Posterior vena cava (tissue), 2 donors: Measurements from ENCODE around the gene NR2F1. TPM values are rescaled to one million over a fixed set of nuclear protein-coding genes. Genes with fewer than 3 reads are reported as not detected.

Experiments
- DNase-seq: peaks from one replicate; pipeline ENCODE4 v3.0.0-alpha.2; 2020; ENCODE audit warnings: low spot score
- intact Hi-C, 2 donors: fragments of 100-400 bp; cut with DNase I; formaldehyde crosslinking; loops; one replicate each; pipeline versions ENCODE4 v1.14.1 to v1.14.2; 2022 to 2023
- total RNA-seq, 2 donors: library from RNA; stranded (reverse); fragmentation: NEBNext Ultra II Directional; extraction: Animal tissue kit (Norgen Biotek cat#: 25700); gene quantifications; one replicate each; pipeline ENCODE4 v1.2.1, GENCODE V29; 2021
- donor health status: DM: yes; HTN: yes; CAD: no.
- donor health status: DM: yes; HTN: yes; CAD: no.

The NR2F1 gene
- total RNA-seq, 2 donors from 2014 or later = 31.5 to 41.7 TPM

- no peak for DNase-seq
These were observed 7.3 kb upstream of the NR2F1 start for GRCh38 chr5:93575461-93576414.

GRCh38 chr5:93576994-93577853 is 5.8 kb upstream of the NR2F1 start:
- intact Hi-C loops = loop anchor here in 1 of 2 donors (10.0 kb wide), 1 partner anchor 492 kb away; no protein-coding TSS in a partner anchor
- DNase-seq = no peak

More at GRCh38 chr5:93575461-93576414, 7.3 kb upstream of the NR2F1 start:
- intact Hi-C loops = loop anchor here in 1 of 2 donors (10.0 kb wide), 1 partner anchor 491 kb away; no protein-coding TSS in a partner anchor

DNA sequence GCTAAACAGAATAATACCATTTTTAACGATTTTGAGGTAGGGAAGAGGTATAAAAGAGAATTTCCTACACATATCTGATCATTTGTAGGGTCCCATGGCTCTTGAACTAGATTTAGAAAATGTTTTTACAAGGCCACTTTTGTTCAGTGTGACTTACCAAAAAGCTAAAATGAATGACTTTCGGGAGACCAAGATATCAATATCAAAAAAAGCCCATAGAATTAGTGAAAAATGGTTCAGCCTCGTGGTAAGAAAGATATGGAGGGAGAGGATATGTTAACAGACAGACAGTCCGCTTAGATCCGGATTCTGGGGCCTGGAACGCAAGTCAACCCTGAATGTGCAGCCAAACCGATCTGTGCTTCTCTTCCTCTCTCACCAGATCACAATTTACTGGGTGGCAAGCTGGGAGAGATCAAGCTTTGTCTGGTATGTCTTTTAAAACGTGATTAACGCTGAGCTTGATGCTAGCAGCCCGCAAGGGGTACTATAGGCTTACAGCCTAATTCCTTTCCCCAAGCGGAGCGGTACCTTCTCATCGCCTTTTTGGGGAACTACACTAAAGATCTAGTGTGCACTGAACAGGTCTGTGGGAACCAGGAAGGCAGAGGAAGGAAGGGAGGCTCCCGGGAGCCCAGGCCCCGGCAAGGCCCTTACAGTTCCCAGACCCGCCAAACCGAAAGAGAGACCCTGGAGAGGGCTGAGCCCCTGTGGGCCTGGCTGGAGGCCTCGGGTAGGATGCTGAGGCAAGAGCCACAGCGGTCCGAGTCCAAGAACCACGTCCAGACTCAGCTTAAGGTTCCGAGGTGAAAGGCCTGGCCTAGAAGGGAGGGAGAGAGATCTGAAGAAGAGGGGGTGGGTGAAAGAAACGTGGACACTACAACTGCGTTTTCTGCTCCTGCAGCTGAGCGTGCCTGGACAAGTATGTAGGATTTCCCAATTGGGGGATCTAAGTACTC is 4.9 kb upstream of the NR2F1 start:
- DNase-seq = no peak

DNA sequence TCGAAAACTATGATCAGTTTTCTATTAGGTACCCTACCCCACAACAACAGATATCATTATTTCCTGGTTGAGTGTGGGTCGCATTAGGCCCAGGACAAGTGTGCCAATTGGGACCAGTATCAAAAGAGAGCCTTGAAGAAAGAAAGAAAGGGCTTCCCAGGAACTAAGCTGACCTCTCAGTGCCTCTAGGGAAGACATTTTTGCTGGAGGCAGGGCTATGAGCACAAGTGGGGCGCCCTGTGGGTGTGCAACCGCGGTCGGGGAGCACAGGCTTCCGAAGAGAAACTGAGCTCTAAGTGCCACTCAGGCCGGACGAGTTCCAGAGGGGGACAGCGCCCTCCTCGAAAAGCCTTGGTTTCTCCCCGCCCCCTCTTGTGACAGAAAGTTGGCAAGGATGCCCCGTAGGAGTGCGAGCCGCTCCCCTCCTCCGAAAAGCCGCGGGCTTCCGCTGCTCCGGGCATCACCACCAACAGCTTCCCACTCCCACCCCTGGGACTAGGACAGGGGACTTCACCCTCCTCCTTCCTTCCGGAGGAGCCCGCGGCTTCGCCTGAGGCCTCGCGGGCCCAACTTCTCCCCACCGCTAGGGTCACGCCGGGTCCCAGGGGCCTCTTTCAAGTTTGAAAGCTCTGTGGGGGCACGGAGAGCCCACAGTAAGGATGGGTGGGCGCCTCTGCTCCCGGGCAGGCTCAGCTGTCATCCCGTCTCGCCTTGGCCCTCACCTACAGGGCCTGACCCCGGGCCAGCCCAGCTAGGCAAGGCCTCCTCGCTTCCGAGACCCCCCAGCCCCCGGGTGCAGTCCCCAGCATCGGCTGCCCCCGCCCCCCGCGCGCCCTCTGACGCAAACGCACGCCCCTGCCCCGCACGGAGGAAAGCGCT is 4.0 kb upstream of the NR2F1 start:
- intact Hi-C loops = loop anchor here in 1 of 2 donors (10.0 kb wide), 1 partner anchor 494 kb away; no protein-coding TSS in a partner anchor
- DNase-seq = peak; percentile 89

More for the DNA sequence above, 4.9 kb upstream of the NR2F1 start:
- intact Hi-C loops = loop anchor here in 1 of 2 donors (10.0 kb wide), 1 partner anchor 493 kb away; no protein-coding TSS in a partner anchor

GRCh38 chr5:93579692-93580062 is 3.3 kb upstream of the NR2F1 start:
- no peak for DNase-seq
- intact Hi-C loops = loop anchor here in 1 of 2 donors (10.0 kb wide), 1 partner anchor 495 kb away; no protein-coding TSS in a partner anchor

DNA sequence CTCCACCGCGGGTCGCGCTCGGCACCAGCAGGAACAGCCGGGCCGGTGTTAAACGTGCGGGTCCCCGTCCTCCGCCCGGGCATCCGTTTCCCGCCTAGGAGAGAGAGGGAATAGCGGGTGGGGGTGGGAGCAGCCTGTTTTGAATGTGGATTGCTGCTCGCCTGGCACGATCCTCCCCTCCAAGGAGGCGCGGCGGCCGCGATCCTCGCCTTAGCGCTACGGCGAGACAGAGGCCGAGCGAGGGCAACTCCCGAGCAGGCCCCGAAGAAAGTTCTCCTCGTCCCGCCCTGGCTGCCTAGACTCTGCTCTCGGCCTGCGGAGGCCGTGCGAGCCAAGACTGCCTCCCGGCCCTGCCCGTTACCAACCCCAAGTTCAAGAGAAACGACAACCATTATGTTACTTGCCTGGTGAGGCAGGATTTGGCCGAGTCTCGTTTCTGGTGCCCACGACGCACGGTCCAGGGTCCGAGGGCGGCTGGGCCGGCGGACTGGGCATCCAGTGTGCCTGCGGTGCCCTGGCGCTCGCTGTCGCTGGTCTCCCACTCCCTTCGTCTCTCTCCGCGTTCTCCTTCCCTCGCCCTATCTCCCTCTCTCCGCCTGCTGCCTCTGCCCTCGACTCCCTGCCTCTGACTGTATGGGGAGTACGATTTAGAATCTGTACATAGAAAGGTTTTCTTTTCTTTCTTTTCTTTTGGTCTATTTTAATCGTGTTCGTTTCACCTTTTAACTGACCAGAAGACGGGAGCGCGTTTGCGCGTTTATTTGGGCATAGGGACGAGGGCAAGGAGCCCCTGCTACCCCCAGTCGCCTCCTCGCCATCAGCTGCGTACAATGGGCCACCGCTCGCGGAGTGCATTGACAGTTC is 2.7 kb upstream of the NR2F1 start:
- intact Hi-C loops = no loop called here

GRCh38 chr5:93580927-93581445 is 2.0 kb upstream of the NR2F1 start, which contains the start of gene NR2F1-AS1:
Gene NR2F1-AS1 (minus strand): TSS chr5:93581219.
- no peak for DNase-seq
- intact Hi-C loops = no loop called here

More for the DNA sequence above, 2.7 kb upstream of the NR2F1 start:
- DNase-seq = no peak

GRCh38 chr5:93582167-93582462 is 907 bp upstream of the NR2F1 start:
- intact Hi-C loops = no loop called here
- DNase-seq = no peak

DNA sequence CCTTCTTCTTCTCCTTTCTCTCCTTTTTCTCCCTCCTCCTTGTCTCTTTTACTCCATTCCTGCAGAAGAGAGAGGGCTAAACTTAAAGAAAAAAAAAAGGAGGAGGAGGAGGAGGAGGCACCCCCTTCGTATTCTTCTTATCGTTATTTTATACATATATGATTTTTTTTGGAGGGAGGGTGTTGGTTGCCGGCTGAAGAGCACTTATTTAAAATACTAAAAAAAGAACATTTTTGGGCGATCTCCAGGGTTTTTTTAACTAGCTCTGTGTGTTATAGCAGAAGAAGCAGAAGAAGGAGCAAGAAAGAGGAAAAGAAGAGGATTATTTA is 381 bp downstream of the NR2F1 start:
- intact Hi-C loops = no loop called here
- DNase-seq = no peak

DNA sequence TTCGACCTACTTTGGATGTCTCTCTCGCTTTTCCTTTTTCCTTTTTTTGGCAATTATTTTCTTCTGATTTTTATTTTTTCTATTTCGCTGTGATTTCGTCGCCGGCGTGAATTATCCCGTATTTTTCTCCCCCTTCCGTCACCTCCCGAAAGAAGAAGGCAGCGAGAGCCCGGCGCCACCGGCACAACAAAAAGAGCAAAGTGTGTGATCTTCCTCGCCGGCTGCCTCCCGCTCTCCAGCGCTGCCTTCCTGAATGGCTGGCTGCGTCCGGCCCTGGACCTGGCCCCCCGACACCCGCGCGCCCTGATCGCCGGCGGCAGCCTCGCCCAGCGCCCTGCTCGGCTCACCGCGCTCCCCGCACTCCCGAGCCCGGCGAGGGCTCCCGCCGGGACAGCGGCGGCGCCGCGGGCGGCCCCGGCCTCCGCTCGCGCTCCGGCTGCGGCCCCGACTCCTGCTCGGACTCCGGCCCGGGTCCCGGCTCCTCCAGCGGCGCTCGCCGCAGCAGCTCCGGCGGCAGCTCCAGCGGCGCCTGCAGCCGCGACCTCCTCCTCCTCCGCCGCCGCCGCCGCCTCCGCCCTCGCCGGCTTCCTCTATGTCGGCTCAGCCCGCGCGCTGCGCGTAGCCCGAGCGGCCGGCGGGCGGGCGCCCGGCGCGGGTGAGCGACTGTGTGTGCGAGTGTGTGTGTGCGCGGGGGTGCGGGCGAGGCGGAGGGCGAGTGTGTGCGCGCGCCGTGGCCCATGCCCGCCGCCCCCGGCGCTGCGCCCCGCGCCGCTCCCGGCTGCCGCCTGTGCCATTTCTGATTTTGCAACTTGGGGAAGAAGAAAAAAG is 960 bp downstream of the NR2F1 start:
- intact Hi-C loops = no loop called here
- DNase-seq = no peak

DNA sequence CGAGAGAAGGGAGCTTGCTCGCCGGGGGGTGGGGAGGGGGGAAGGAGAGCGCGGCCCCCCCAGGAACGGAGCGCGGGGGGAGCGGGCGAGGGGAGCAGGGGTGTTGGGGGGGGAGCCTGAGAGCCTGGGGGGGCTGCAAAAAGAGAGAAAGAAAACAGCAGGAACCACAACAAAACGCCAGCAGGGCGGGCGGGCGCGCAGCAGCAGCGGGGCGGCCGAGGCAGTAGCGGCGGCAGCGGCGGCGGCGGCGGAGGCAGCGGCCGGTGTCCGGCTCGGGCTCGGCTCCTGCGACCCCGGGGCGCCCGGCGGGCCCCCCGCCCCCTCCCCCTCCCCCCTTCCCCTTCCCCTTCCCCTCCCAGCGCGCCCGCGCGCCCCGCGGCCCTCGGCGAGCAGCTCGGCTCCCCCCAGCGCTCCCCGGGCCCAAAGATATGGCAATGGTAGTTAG is 1.6 kb downstream of the NR2F1 start:
- intact Hi-C loops = no loop called here
- no peak for DNase-seq

DNA sequence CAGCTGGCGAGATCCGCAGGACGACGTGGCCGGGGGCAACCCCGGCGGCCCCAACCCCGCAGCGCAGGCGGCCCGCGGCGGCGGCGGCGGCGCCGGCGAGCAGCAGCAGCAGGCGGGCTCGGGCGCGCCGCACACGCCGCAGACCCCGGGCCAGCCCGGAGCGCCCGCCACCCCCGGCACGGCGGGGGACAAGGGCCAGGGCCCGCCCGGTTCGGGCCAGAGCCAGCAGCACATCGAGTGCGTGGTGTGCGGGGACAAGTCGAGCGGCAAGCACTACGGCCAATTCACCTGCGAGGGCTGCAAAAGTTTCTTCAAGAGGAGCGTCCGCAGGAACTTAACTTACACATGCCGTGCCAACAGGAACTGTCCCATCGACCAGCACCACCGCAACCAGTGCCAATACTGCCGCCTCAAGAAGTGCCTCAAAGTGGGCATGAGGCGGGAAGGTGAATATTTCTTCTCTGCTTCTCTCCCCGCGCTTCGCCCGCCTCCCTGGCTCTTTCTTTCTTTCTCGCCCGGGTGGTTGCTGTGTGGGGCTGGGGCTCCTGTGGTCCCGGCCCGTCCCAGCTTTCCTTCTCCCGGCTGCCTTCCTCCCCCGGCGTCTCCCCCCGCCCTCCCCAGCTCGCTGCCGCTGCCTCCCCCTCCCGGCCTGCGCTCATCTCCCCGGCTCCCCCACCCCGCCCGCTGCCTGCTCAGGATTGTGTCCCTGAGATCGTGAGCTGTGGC is 2.2 kb downstream of the NR2F1 start:
- no peak for DNase-seq
- intact Hi-C loops = no loop called here

DNA sequence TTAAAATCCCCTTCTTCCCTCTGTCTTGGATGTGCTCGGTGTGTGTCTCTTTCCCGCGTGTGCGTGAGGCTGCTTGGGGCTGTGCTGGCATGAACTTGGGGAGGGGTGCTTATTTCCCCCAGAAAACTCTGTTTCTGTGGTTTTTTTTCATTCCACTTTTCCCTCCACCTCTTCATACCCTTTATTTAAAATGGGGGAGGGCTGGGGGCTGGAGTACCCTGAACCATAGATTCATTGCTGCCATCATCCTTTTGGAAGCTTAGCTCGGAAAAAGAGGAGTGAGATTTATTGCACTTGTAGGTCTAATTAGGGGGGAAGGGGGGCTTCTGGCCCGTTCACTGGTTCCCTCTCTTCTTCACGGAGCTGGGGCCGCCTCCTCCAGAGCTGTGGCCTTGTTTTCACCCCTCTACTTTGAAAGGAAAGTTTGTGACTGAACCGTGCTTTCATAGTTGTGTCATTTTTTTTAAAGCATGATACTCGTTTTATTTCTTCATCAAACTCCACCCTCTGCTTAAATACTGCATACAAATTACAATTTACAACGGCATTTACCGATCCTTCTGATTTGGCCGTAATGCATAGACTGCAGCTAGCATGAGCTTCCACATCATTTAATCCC is 2.9 kb downstream of the NR2F1 start:
- intact Hi-C loops = no loop called here
- no peak for DNase-seq

- intact Hi-C loops = no loop called here
- DNase-seq = no peak
These were observed 3.9 kb downstream of the NR2F1 start for GRCh38 chr5:93586736-93587596.
